Measurements from ENCODE around the gene AANAT.

GRCh38 chr17:76472726-76473125, 5.3 kb downstream of the AANAT start:
- no peak for TF ChIP-seq POLR2A (IDR thresholded peaks at IDR 0.05)
- TF ChIP-seq CTCF (IDR thresholded peaks at IDR 0.05) = no peak

All from uterus (tissue), 2 donors.